Ovary (tissue), 3 donors: ENCODE data around the gene VAC14.

Experiments used
- CTCF ChIP-seq, 3 donors: fragments of 450-650 bp in 2 of 3; fragments of 200-600 bp in 1 of 3; IDR thresholded peaks; one replicate each; pipeline versions ENCODE4 v1.5.1 to v1.8.0; 2016 to 2022; ENCODE audit warnings: antibody characterized with exemption in 3 of 3, mild to moderate bottlenecking in 1 of 3
- EP300 ChIP-seq: sonication (generic); formaldehyde crosslinking; IDR thresholded peaks from one replicate; pipeline ENCODE4 v1.6.1; 2017; ENCODE audit warnings: antibody characterized with exemption
- POLR2A ChIP-seq: fragments of 450-650 bp; IDR thresholded peaks from one replicate; pipeline ENCODE4 v1.6.1; 2017; ENCODE audit warnings: antibody characterized with exemption, mild to moderate bottlenecking, moderate library complexity
- donor health status: DM: no; HTN: no; CAD: no.

GRCh38 chr16:70758786-70759185, 42.2 kb downstream of the VAC14 start:
- TF ChIP-seq POLR2A (no peak), CTCF (IDR thresholded peaks at IDR 0.05) (no peak), EP300 (no peak)
